Testis (tissue), 2 donors: ENCODE measurements around the gene RPA3.

Source experiments
- POLR2A ChIP-seq: fragments of 450-650 bp; IDR thresholded peaks from one replicate; pipeline ENCODE4 v1.6.1; 2017; ENCODE audit warnings: antibody characterized with exemption, mild to moderate bottlenecking, moderate library complexity
- TF ChIP-seq, protein P1 (sequence below), 3 experiments: fragments of 450-650 bp in 2 of 3; fragments of 200-600 bp in 1 of 3; sonication (generic) in 1 of 3; IDR thresholded peaks; one replicate each; pipeline ENCODE4 v1.5.1; 2016 to 2019; ENCODE audit warnings: antibody characterized with exemption in 3 of 3, mild to moderate bottlenecking in 2 of 3, moderate library complexity in 1 of 3

DNA sequence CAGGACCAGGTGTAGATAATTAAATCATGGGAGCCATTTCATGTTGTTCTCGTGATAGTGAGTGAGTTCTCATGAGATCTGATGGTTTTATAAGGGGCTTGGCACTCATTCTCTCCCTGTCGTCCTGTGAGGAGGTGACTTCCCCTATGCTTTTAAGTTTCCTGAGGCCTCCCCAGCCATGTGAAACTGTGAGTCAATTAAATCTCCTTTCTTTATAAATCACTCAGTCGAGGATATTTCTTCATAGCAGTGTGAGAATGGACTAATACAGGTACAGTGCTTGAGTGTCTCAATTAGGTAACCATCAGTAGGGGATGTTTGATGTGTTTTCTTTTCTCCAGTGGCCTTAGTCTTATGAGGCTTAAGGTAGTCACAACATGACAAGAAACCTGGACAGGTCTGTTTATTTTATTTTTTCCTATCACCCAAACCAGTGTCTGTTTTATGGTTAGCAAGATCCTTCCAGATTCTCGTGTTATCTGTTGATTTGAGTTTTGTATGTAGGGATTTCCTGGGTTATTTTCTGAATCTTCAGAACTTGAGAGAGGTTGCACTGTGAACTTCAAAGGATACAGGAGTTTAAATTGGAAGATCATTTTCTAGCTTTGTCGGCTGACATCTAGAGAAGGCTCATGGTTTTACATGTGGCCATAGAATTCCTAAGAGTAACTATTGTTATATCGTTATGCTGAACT, 45.7 kb downstream of the RPA3 start:
- TF ChIP-seq, protein P1, sequence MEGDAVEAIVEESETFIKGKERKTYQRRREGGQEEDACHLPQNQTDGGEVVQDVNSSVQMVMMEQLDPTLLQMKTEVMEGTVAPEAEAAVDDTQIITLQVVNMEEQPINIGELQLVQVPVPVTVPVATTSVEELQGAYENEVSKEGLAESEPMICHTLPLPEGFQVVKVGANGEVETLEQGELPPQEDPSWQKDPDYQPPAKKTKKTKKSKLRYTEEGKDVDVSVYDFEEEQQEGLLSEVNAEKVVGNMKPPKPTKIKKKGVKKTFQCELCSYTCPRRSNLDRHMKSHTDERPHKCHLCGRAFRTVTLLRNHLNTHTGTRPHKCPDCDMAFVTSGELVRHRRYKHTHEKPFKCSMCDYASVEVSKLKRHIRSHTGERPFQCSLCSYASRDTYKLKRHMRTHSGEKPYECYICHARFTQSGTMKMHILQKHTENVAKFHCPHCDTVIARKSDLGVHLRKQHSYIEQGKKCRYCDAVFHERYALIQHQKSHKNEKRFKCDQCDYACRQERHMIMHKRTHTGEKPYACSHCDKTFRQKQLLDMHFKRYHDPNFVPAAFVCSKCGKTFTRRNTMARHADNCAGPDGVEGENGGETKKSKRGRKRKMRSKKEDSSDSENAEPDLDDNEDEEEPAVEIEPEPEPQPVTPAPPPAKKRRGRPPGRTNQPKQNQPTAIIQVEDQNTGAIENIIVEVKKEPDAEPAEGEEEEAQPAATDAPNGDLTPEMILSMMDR (IDR thresholded peaks at IDR 0.05), result no peak
- no peak for TF ChIP-seq POLR2A
